ENCODE data around the gene PLPP3.

PLPP3 gene

GRCh38 chr1:56502700-56503245, 76.6 kb downstream of the PLPP3 start:
- TF ChIP-seq TAF1 (IDR thresholded peaks at IDR 0.05; ENCODE audit: borderline replicate concordance, low read depth, low read length) (no peak), POLR2A (IDR thresholded peaks at IDR 0.05; ENCODE audit: low read depth, low read length) (no peak), POLR2AphosphoS5 (IDR thresholded peaks at IDR 0.05; ENCODE audit: low read depth, low read length) (no peak)
- FAIRE-seq (no peak), DNase-seq (ENCODE audit: insufficient read length) (no peak)

GRCh38 chr1:56501888-56502287, 77.5 kb downstream of the PLPP3 start:
- no peak for FAIRE-seq
- no peak for TF ChIP-seq POLR2AphosphoS5 (IDR thresholded peaks at IDR 0.05; ENCODE audit: low read depth, low read length)
- no peak for TF ChIP-seq TAF1 (IDR thresholded peaks at IDR 0.05; ENCODE audit: borderline replicate concordance, low read depth, low read length)
- TF ChIP-seq POLR2A (IDR thresholded peaks at IDR 0.05; ENCODE audit: low read depth, low read length) = no peak
- DNase-seq (ENCODE audit: insufficient read length) = no peak

- no peak for FAIRE-seq
- TF ChIP-seq TAF1 (IDR thresholded peaks at IDR 0.05; ENCODE audit: borderline replicate concordance, low read depth, low read length) = no peak
- no peak for TF ChIP-seq POLR2AphosphoS5 (IDR thresholded peaks at IDR 0.05; ENCODE audit: low read depth, low read length)
- no peak for TF ChIP-seq POLR2A (IDR thresholded peaks at IDR 0.05; ENCODE audit: low read depth, low read length)
- no peak for DNase-seq (ENCODE audit: insufficient read length)
Measured at GRCh38 chr1:56501426-56501825, 77.9 kb downstream of the PLPP3 start.

GRCh38 chr1:56496821-56497772, 82.3 kb downstream of the PLPP3 start:
- FAIRE-seq (no peak), DNase-seq (ENCODE audit: insufficient read length) (no peak)
- TF ChIP-seq POLR2A (IDR thresholded peaks at IDR 0.05; ENCODE audit: low read depth, low read length) (no peak), TAF1 (IDR thresholded peaks at IDR 0.05; ENCODE audit: borderline replicate concordance, low read depth, low read length) (no peak), POLR2AphosphoS5 (IDR thresholded peaks at IDR 0.05; ENCODE audit: low read depth, low read length) (no peak)

GRCh38 chr1:56496158-56496557, 83.2 kb downstream of the PLPP3 start:
- DNase-seq (ENCODE audit: insufficient read length) (no peak), FAIRE-seq (no peak)
- TF ChIP-seq POLR2A (IDR thresholded peaks at IDR 0.05; ENCODE audit: low read depth, low read length) (no peak), POLR2AphosphoS5 (IDR thresholded peaks at IDR 0.05; ENCODE audit: low read depth, low read length) (no peak), TAF1 (IDR thresholded peaks at IDR 0.05; ENCODE audit: borderline replicate concordance, low read depth, low read length) (no peak)

GRCh38 chr1:56495538-56495937, 83.8 kb downstream of the PLPP3 start:
- FAIRE-seq (no peak), DNase-seq (ENCODE audit: insufficient read length) (no peak)
- no peak for TF ChIP-seq TAF1 (IDR thresholded peaks at IDR 0.05; ENCODE audit: borderline replicate concordance, low read depth, low read length)
- no peak for TF ChIP-seq POLR2A (IDR thresholded peaks at IDR 0.05; ENCODE audit: low read depth, low read length)
- no peak for TF ChIP-seq POLR2AphosphoS5 (IDR thresholded peaks at IDR 0.05; ENCODE audit: low read depth, low read length)

- FAIRE-seq = no peak
- DNase-seq (ENCODE audit: insufficient read length) = no peak
- no peak for TF ChIP-seq POLR2AphosphoS5 (IDR thresholded peaks at IDR 0.05; ENCODE audit: low read depth, low read length)
Measured at GRCh38 chr1:56494306-56494705, 85.1 kb downstream of the PLPP3 start.

- TF ChIP-seq POLR2AphosphoS5 (IDR thresholded peaks at IDR 0.05; ENCODE audit: low read depth, low read length) (no peak), POLR2A (IDR thresholded peaks at IDR 0.05; ENCODE audit: low read depth, low read length) (no peak), TAF1 (IDR thresholded peaks at IDR 0.05; ENCODE audit: borderline replicate concordance, low read depth, low read length) (no peak)
- FAIRE-seq (no peak), DNase-seq (ENCODE audit: insufficient read length) (no peak)
Measured at GRCh38 chr1:56493826-56494225, 85.5 kb downstream of the PLPP3 start.

GRCh38 chr1:56491441-56491840, 87.9 kb downstream of the PLPP3 start:
- DNase-seq (ENCODE audit: insufficient read length) (no peak), FAIRE-seq (no peak)
- TF ChIP-seq POLR2AphosphoS5 (IDR thresholded peaks at IDR 0.05; ENCODE audit: low read depth, low read length) = no peak
- TF ChIP-seq TAF1 (IDR thresholded peaks at IDR 0.05; ENCODE audit: borderline replicate concordance, low read depth, low read length) = no peak
- TF ChIP-seq POLR2A (IDR thresholded peaks at IDR 0.05; ENCODE audit: low read depth, low read length) = no peak

- FAIRE-seq (no peak), DNase-seq (ENCODE audit: insufficient read length) (no peak)
- TF ChIP-seq POLR2A (IDR thresholded peaks at IDR 0.05; ENCODE audit: low read depth, low read length) = no peak
- TF ChIP-seq TAF1 (IDR thresholded peaks at IDR 0.05; ENCODE audit: borderline replicate concordance, low read depth, low read length) = no peak
- no peak for TF ChIP-seq POLR2AphosphoS5 (IDR thresholded peaks at IDR 0.05; ENCODE audit: low read depth, low read length)
Measured at GRCh38 chr1:56490619-56491018, 88.7 kb downstream of the PLPP3 start.

GRCh38 chr1:56489695-56490094, 89.7 kb downstream of the PLPP3 start:
- FAIRE-seq (no peak), DNase-seq (ENCODE audit: insufficient read length) (no peak)
- TF ChIP-seq POLR2AphosphoS5 (IDR thresholded peaks at IDR 0.05; ENCODE audit: low read depth, low read length) (no peak), TAF1 (IDR thresholded peaks at IDR 0.05; ENCODE audit: borderline replicate concordance, low read depth, low read length) (no peak), POLR2A (IDR thresholded peaks at IDR 0.05; ENCODE audit: low read depth, low read length) (no peak)

- DNase-seq (ENCODE audit: insufficient read length) (no peak), FAIRE-seq (no peak)
- TF ChIP-seq POLR2A (IDR thresholded peaks at IDR 0.05; ENCODE audit: low read depth, low read length) = no peak
- TF ChIP-seq POLR2AphosphoS5 (IDR thresholded peaks at IDR 0.05; ENCODE audit: low read depth, low read length) = no peak
- TF ChIP-seq TAF1 (IDR thresholded peaks at IDR 0.05; ENCODE audit: borderline replicate concordance, low read depth, low read length) = no peak
Measured at GRCh38 chr1:56484695-56485094, 94.7 kb downstream of the PLPP3 start.

All from GM12892 (cell line).